HCT116 (cell line): ENCODE results near the gene SLCO2A1.

Experiments
- CBX3 ChIP-seq: IDR thresholded peaks from 2 replicates; pipeline ENCODE4 v1.6.1; 2012; ENCODE audit warnings: low read depth
- EZH2 ChIP-seq: fragments of 200-600 bp; sonication (generic); IDR thresholded peaks from 2 replicates; pipeline ENCODE4 v1.6.1; 2017; ENCODE audit warnings: antibody characterized with exemption, mixed run types
- POLR2A ChIP-seq: IDR thresholded peaks from 2 replicates; pipeline ENCODE4 v1.7.0; 2011; ENCODE audit warnings: borderline replicate concordance; ENCODE audit not compliant: insufficient read depth, insufficient read length; ENCODE audit errors: extremely low read depth
- POLR2AphosphoS5 ChIP-seq: IDR thresholded peaks from 2 replicates; pipeline ENCODE4 v1.6.1; 2011; ENCODE audit warnings: mild to moderate bottlenecking, low read depth, low read length, moderate library complexity
- SRF ChIP-seq: IDR thresholded peaks from 2 replicates; pipeline ENCODE4 v1.6.1; 2012; ENCODE audit warnings: low read depth
- ZNF274 ChIP-seq: fragments of 200-500 bp; sonication (Bioruptor generic); IDR thresholded peaks from 2 replicates; pipeline ENCODE4 v1.6.1; 2014; ENCODE audit warnings: mild to moderate bottlenecking, low read depth, low read length, inconsistent platforms
- TF ChIP-seq, protein P1 (sequence below), 3 experiments: fragments of 200-600 bp in 1 of 3; sonication (generic) in 1 of 3; IDR thresholded peaks in 2 of 3; conservative IDR thresholded peaks in 1 of 3; 2 replicates each; pipeline ENCODE4 v1.5.1; 2012 to 2017; ENCODE audit warnings: low read depth in 2 of 3, low read length in 2 of 3, antibody characterized with exemption in 1 of 3, borderline replicate concordance in 1 of 3, control low read depth in 1 of 3, mild to moderate bottlenecking in 1 of 3, mixed read lengths in 1 of 3, mixed run types in 1 of 3, moderate library complexity in 1 of 3; ENCODE audit not compliant: insufficient read depth in 1 of 3
- TF ChIP-seq, protein P2 (sequence below): IDR thresholded peaks from 2 replicates; pipeline ENCODE4 v1.6.1; 2012; ENCODE audit warnings: low read depth

DNA sequence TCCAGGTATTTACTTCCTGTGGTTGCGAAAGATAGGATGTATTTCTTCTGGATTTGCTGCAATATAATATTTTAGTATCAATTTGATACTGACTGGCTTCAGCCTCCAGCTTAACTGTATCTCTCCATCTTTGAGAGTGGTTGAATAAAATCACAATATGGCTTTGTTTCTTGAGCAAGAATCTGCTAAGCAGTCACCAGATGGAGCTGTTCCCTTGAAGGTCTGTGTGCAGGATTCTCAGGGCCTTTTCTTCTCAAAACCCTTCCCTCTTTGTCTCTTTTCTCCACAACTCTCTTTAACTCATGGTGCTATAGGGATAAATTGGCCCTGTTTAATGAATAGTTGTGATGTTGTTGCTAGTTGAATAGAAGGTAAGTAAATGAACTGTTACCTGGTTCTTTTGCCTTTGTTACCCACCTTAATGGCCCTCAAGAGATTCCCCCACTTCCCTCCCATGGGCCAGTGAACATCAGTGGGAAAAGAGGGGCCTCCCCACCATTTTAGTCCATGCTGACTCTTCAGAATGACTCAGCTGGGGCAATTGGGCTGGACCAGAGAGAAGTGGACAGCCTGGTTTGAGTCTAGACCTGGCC, 99.3 kb downstream of the SLCO2A1 start:
- TF ChIP-seq, protein P1, sequence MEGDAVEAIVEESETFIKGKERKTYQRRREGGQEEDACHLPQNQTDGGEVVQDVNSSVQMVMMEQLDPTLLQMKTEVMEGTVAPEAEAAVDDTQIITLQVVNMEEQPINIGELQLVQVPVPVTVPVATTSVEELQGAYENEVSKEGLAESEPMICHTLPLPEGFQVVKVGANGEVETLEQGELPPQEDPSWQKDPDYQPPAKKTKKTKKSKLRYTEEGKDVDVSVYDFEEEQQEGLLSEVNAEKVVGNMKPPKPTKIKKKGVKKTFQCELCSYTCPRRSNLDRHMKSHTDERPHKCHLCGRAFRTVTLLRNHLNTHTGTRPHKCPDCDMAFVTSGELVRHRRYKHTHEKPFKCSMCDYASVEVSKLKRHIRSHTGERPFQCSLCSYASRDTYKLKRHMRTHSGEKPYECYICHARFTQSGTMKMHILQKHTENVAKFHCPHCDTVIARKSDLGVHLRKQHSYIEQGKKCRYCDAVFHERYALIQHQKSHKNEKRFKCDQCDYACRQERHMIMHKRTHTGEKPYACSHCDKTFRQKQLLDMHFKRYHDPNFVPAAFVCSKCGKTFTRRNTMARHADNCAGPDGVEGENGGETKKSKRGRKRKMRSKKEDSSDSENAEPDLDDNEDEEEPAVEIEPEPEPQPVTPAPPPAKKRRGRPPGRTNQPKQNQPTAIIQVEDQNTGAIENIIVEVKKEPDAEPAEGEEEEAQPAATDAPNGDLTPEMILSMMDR (IDR thresholded peaks at IDR 0.05 in 2 of 3, conservative IDR thresholded peaks at IDR 0.05 in 1 of 3; ENCODE audit: borderline replicate concordance in 1 of 3, insufficient read depth in 1 of 3, low read depth in 2 of 3, low read length in 2 of 3) = peak; percentile 68 to 80 (median 78)
- TF ChIP-seq POLR2AphosphoS5 (no peak), EZH2 (no peak), POLR2A (no peak), CBX3 (no peak), ZNF274 (no peak), SRF (no peak)
- TF ChIP-seq, protein P2, sequence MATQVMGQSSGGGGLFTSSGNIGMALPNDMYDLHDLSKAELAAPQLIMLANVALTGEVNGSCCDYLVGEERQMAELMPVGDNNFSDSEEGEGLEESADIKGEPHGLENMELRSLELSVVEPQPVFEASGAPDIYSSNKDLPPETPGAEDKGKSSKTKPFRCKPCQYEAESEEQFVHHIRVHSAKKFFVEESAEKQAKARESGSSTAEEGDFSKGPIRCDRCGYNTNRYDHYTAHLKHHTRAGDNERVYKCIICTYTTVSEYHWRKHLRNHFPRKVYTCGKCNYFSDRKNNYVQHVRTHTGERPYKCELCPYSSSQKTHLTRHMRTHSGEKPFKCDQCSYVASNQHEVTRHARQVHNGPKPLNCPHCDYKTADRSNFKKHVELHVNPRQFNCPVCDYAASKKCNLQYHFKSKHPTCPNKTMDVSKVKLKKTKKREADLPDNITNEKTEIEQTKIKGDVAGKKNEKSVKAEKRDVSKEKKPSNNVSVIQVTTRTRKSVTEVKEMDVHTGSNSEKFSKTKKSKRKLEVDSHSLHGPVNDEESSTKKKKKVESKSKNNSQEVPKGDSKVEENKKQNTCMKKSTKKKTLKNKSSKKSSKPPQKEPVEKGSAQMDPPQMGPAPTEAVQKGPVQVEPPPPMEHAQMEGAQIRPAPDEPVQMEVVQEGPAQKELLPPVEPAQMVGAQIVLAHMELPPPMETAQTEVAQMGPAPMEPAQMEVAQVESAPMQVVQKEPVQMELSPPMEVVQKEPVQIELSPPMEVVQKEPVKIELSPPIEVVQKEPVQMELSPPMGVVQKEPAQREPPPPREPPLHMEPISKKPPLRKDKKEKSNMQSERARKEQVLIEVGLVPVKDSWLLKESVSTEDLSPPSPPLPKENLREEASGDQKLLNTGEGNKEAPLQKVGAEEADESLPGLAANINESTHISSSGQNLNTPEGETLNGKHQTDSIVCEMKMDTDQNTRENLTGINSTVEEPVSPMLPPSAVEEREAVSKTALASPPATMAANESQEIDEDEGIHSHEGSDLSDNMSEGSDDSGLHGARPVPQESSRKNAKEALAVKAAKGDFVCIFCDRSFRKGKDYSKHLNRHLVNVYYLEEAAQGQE = no peak
